Measurements from ENCODE around the gene KCMF1. TPM values are rescaled to one million over a fixed set of nuclear protein-coding genes. Genes with fewer than 3 reads are reported as not detected.

Gene KCMF1
- total and polyA plus RNA-seq, 10 of the 15 experiments (the other 5 are each of a cell fraction or from before 2014, with no cell fraction given), result 8.4 to 124 (median 43.0) TPM

DNA sequence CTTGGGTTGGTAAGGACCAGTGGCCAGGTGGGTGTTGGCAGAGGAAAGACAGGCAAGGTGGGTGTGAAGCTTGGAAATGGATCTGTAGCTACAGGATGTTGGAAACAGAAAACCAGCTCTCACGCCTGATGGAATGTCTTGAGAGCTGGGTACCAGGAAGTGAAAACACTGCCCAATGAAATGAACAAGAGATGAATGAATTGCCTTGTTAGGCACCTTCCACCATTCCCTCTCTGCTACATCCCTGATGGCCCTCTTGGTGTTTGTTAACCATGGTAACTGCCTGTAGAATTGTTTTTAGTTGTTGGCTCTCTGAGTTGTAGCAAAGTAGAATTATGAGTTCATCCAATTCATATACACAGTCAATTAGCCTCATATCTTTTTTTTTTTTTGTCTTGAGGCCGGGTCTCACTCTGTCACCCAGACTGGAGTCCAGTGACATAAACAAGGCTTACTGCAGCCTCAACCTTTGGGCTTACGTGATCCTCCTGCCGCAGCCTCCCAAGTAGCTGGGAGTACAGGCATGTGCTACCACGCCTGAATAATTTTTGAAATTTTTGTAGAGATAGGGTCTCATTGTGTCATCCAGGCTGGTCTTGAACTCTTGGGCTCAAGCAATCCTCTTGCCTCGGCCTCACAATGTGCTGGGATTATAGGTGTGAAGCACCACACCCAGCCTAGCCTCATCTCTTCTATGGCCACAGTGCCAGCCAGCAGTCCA lies 9.5 kb downstream of the KCMF1 start:
- DNase-seq (ENCODE audit: low read depth, low spot score) (no peak), ATAC-seq (peak; percentile 65), FAIRE-seq (no peak)
- ChIA-PET SMC1A (ENCODE audit: uncharacterized antibody, unreplicated experiment) (interaction anchor here (21.0 kb wide), 1 partner anchor 42 kb away, joined by 378 read pairs; no protein-coding TSS in a partner anchor), RAD21 (ENCODE audit: unreplicated experiment) (interaction anchor here (0.7 to 13.7 kb wide), 2 partner anchors 38 to 301 kb away, joined by 3 to 300 read pairs; no protein-coding TSS in a partner anchor), CTCF (interaction anchor here (0.9 to 3.5 kb wide), 3 partner anchors 22 to 54 kb away, joined by 3 to 16 read pairs (median 4); no protein-coding TSS in a partner anchor), POLR2A (interaction anchor here (0.6 to 16.1 kb wide), 3 partner anchors 37 to 54 kb away, joined by 3 to 265 read pairs (median 3); no protein-coding TSS in a partner anchor)
- Histone ChIP-seq H3K9me3 (replicated peaks; ENCODE audit: control insufficient read depth, insufficient read depth, low read length) (no peaks in the 10 kb centered on the region), H3K27me3 (replicated peaks in 1 of 2; ENCODE audit: control insufficient read depth in 2 of 2, insufficient read depth in 2 of 2, low read length in 1 of 2) (no peaks in the 10 kb centered on the region), H3K36me3 (ENCODE audit: control insufficient read depth in 2 of 2, insufficient read depth in 2 of 2, low read length in 1 of 2) (peaks cover 0 to 6% of the 10 kb centered on the region in 2 experiments; a peak in 2 of 4 replicates), H3K4me2 (ENCODE audit: control insufficient read depth, insufficient read depth) (0 out of 2 replicates have a peak overlapping the region, but pooled peaks have one; percentile 19), H3K79me2 (ENCODE audit: control insufficient read depth, insufficient read depth, low read length) (peaks cover 94% of the 10 kb centered on the region), H3K4me3 (no peak overlapping the region; the same call in 1 of the 2 replicates), H3K9ac (ENCODE audit: control insufficient read depth, insufficient read depth, low read length) (no peak overlapping the region), H3K4me1 (ENCODE audit: control insufficient read depth, insufficient read depth, low read length) (no peaks in the 10 kb centered on the region; the same call in 1 of the 2 replicates), H3K27ac (ENCODE audit: control insufficient read depth, insufficient read depth) (0 out of 2 replicates have a peak overlapping the region, but pooled peaks have one; percentile 22), H2AFZ (ENCODE audit: control insufficient read depth, low read depth, low read length) (no peak overlapping the region), H4K20me1 (ENCODE audit: control insufficient read depth, insufficient read depth) (no peaks in the 10 kb centered on the region)
- WGBS (ENCODE audit: insufficient coverage, insufficient replicate concordance, low lambda C conversion rate, missing lambda C conversion rate), result 96% methylated on average over 6 of the region's 6 CpGs
- BruUV-seq (replicated peaks), result no TSS peak
- intact Hi-C loops (cut with micrococcal nuclease; ENCODE audit: unreplicated experiment), result no loop called here
- TF ChIP-seq TCF7 (IDR thresholded peaks at IDR 0.05; ENCODE audit: borderline replicate concordance) (no peak), SPI1 (IDR thresholded peaks at IDR 0.05; ENCODE audit: borderline replicate concordance, insufficient read depth, low read depth, low read length) (peak; percentile 31; the same call in 1 of the 2 replicates)
- in situ Hi-C loops (cut with MboI), result no loop called here

DNA sequence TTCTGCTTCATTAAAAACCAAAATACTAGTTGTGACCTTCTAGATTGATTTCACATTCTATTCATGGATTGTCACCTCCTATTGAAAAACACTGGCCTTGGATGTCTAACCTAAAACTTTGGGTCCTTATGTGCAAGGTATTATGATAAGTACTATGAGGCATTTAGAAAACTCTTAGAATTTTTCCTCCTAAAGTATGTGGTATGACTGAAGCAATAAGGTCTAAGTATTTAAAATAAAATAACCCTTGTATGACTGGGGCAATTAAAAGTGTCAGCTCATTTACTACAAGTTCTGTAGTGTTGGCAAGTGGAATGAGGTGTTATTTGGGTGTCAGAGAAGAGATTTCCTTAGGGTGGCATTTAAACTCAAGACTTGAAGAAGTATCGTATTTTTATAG lies 15.1 kb downstream of the KCMF1 start:
- Histone ChIP-seq H3K79me2 (ENCODE audit: control insufficient read depth, insufficient read depth, low read length) (peaks cover 93% of the 10 kb centered on the region), H3K4me2 (ENCODE audit: control insufficient read depth, insufficient read depth) (no peak overlapping the region), H3K36me3 (ENCODE audit: control insufficient read depth in 2 of 2, insufficient read depth in 2 of 2, low read length in 1 of 2) (no peaks in the 10 kb centered on the region; a peak in 3 of 4 replicates), H3K4me1 (ENCODE audit: control insufficient read depth, insufficient read depth, low read length) (no peaks in the 10 kb centered on the region), H3K27ac (ENCODE audit: control insufficient read depth, insufficient read depth) (no peak overlapping the region), H3K9ac (ENCODE audit: control insufficient read depth, insufficient read depth, low read length) (no peak overlapping the region), H4K20me1 (ENCODE audit: control insufficient read depth, insufficient read depth) (0 out of 2 replicates have a peak, but pooled peaks cover 4% of the 10 kb centered on the region), H3K4me3 (no peak overlapping the region), H3K27me3 (replicated peaks in 1 of 2; ENCODE audit: control insufficient read depth in 2 of 2, insufficient read depth in 2 of 2, low read length in 1 of 2) (no peaks in the 10 kb centered on the region), H2AFZ (ENCODE audit: control insufficient read depth, low read depth, low read length) (no peak overlapping the region), H3K9me3 (replicated peaks; ENCODE audit: control insufficient read depth, insufficient read depth, low read length) (no peaks in the 10 kb centered on the region)
- in situ Hi-C loops (cut with MboI) (no loop called here), intact Hi-C loops (cut with micrococcal nuclease; ENCODE audit: unreplicated experiment) (no loop called here)
- RAD21 ChIA-PET (ENCODE audit: unreplicated experiment), result no interaction called here
- BruUV-seq (replicated peaks), result no TSS peak
- no peak for DNase-seq (ENCODE audit: low read depth, low spot score)
- FAIRE-seq, result no peak
- 100% methylated on average over 1 of the region's 1 CpG for WGBS (ENCODE audit: insufficient coverage, insufficient replicate concordance, low lambda C conversion rate, missing lambda C conversion rate)
- CTCF ChIA-PET, result interaction anchor here (0.9 kb wide), 1 partner anchor 15 kb away, joined by 3 read pairs; no protein-coding TSS in a partner anchor
- ATAC-seq, result no peak
- POLR2A ChIA-PET, result no interaction called here
- SMC1A ChIA-PET (ENCODE audit: uncharacterized antibody, unreplicated experiment), result interaction anchor here (0.7 to 1.0 kb wide), 2 partner anchors 9 to 36 kb away, joined by 3 read pairs; no protein-coding TSS in a partner anchor
- no peak for TF ChIP-seq EZH2 (IDR thresholded peaks at IDR 0.05; ENCODE audit: borderline replicate concordance, control insufficient read depth, low read depth, low read length)
- no peak for TF ChIP-seq STAT1 (conservative IDR thresholded peaks at IDR 0.05)
- TF ChIP-seq, protein P1, sequence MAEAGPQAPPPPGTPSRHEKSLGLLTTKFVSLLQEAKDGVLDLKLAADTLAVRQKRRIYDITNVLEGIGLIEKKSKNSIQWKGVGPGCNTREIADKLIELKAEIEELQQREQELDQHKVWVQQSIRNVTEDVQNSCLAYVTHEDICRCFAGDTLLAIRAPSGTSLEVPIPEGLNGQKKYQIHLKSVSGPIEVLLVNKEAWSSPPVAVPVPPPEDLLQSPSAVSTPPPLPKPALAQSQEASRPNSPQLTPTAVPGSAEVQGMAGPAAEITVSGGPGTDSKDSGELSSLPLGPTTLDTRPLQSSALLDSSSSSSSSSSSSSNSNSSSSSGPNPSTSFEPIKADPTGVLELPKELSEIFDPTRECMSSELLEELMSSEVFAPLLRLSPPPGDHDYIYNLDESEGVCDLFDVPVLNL (IDR thresholded peaks at IDR 0.05; ENCODE audit: low read depth, low read length), result no peak
- TF ChIP-seq, protein P2, sequence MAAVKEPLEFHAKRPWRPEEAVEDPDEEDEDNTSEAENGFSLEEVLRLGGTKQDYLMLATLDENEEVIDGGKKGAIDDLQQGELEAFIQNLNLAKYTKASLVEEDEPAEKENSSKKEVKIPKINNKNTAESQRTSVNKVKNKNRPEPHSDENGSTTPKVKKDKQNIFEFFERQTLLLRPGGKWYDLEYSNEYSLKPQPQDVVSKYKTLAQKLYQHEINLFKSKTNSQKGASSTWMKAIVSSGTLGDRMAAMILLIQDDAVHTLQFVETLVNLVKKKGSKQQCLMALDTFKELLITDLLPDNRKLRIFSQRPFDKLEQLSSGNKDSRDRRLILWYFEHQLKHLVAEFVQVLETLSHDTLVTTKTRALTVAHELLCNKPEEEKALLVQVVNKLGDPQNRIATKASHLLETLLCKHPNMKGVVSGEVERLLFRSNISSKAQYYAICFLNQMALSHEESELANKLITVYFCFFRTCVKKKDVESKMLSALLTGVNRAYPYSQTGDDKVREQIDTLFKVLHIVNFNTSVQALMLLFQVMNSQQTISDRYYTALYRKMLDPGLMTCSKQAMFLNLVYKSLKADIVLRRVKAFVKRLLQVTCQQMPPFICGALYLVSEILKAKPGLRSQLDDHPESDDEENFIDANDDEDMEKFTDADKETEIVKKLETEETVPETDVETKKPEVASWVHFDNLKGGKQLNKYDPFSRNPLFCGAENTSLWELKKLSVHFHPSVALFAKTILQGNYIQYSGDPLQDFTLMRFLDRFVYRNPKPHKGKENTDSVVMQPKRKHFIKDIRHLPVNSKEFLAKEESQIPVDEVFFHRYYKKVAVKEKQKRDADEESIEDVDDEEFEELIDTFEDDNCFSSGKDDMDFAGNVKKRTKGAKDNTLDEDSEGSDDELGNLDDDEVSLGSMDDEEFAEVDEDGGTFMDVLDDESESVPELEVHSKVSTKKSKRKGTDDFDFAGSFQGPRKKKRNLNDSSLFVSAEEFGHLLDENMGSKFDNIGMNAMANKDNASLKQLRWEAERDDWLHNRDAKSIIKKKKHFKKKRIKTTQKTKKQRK (IDR thresholded peaks at IDR 0.05; ENCODE audit: low read depth, low read length), result no peak
- TF ChIP-seq GABPA (IDR thresholded peaks at IDR 0.05; ENCODE audit: low read depth), result no peak
